Thyroid gland (tissue), 4 donors: Measurements from ENCODE around the gene TDRD7. TPM values are rescaled to one million over a fixed set of nuclear protein-coding genes. Genes with fewer than 3 reads are reported as not detected.

ENCODE experiments used
- DNase-seq, 2 donors: peaks; one replicate each; pipeline ENCODE4 v3.0.0-alpha.2; 2019
- H3K27ac ChIP-seq, 3 donors: fragments of 200-600 bp; sonication (generic); 1 replicate in 2 of 3; 2 replicates in 1 of 3; pipeline ENCODE4 v1.5.1; 2016 to 2019; ENCODE audit warnings: mild to moderate bottlenecking in 1 of 3, moderate library complexity in 1 of 3
- H3K27me3 ChIP-seq: fragments of 200-600 bp; sonication (generic); one replicate; pipeline ENCODE4 v1.5.1; 2019
- H3K36me3 ChIP-seq, 2 donors: fragments of 200-600 bp; sonication (generic); one replicate each; pipeline ENCODE4 v1.5.1; 2016 to 2019
- H3K4me1 ChIP-seq, 2 donors: fragments of 200-600 bp; sonication (generic); one replicate each; pipeline ENCODE4 v1.5.1; 2017 to 2019
- H3K4me3 ChIP-seq, 3 donors: fragments of 200-600 bp; sonication (generic); replicated peaks in 1 of 3; 1 replicate in 2 of 3; 2 replicates in 1 of 3; pipeline ENCODE4 v1.5.1; 2016; ENCODE audit warnings: mild to moderate bottlenecking in 1 of 3
- H3K9me3 ChIP-seq: fragments of 200-600 bp; sonication (generic); one replicate; pipeline ENCODE4 v1.5.1; 2017
- POLR2A ChIP-seq, 2 donors: fragments of 450-650 bp; IDR thresholded peaks; one replicate each; pipeline ENCODE4 v1.6.1; 2017; ENCODE audit warnings: antibody characterized with exemption in 2 of 2, mild to moderate bottlenecking in 2 of 2, moderate library complexity in 1 of 2
- WGBS, 2 donors: methylation state at CpG; one replicate each; pipeline ENCODE4 v1.1.5; 2017; 5-methylcytosine and 5-hydroxymethylcytosine counted together
- intact Hi-C: fragments of 100-400 bp; cut with DNase I; formaldehyde crosslinking; loops from one replicate; pipeline ENCODE4 v1.15.1; 2023
- total RNA-seq, 4 donors: library from RNA; depleted of rRNA; stranded (reverse); fragments of >200 nt; gene quantifications; one replicate each; pipeline ENCODE4 v1.2.3, GENCODE V29; 2016
- TF ChIP-seq, protein P1 (sequence below), 6 experiments: fragments of 200-600 bp in 3 of 6; fragments of 450-650 bp in 3 of 6; sonication (generic) in 3 of 6; IDR thresholded peaks; one replicate each; pipeline ENCODE4 v1.5.1; 2016 to 2019; ENCODE audit warnings: antibody characterized with exemption in 6 of 6, mild to moderate bottlenecking in 2 of 6, inconsistent platforms in 1 of 6, moderate library complexity in 1 of 6

TDRD7 gene
- total RNA-seq, 4 donors from 2014 or later: 9.9 to 12.8 (median 11.4) TPM

GRCh38 chr9:97411440-97411788 lies 482 bp upstream of the TDRD7 start:
- Histone ChIP-seq H3K36me3 (no peaks in the 10 kb centered on the region), H3K4me1 (peaks cover 7 to 8% of the 10 kb centered on the region in 2 donors), H3K4me3 (peak overlapping the region in 1 of 3 donors; percentile 88), H3K27me3 (no peaks in the 10 kb centered on the region), H3K27ac (peak overlapping the region in 1 of 3 donors; percentile 21), H3K9me3 (no peaks in the 10 kb centered on the region)
- TF ChIP-seq, protein P1, sequence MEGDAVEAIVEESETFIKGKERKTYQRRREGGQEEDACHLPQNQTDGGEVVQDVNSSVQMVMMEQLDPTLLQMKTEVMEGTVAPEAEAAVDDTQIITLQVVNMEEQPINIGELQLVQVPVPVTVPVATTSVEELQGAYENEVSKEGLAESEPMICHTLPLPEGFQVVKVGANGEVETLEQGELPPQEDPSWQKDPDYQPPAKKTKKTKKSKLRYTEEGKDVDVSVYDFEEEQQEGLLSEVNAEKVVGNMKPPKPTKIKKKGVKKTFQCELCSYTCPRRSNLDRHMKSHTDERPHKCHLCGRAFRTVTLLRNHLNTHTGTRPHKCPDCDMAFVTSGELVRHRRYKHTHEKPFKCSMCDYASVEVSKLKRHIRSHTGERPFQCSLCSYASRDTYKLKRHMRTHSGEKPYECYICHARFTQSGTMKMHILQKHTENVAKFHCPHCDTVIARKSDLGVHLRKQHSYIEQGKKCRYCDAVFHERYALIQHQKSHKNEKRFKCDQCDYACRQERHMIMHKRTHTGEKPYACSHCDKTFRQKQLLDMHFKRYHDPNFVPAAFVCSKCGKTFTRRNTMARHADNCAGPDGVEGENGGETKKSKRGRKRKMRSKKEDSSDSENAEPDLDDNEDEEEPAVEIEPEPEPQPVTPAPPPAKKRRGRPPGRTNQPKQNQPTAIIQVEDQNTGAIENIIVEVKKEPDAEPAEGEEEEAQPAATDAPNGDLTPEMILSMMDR (IDR thresholded peaks at IDR 0.05): no peak
- TF ChIP-seq POLR2A (IDR thresholded peaks at IDR 0.05): no peak
- DNase-seq: no peak
- WGBS, 2 donors: 29 to 30% methylated on average over 3 of the region's 3 CpGs
- intact Hi-C loops: no loop called here

- H3K27me3 ChIP-seq: no peaks in the 10 kb centered on the region
- peak overlapping the region; percentile 36 to 88 (median 87) for H3K4me3 ChIP-seq
- intact Hi-C loops: no loop called here
- 15 to 23% methylated on average over 9 to 11 of the region's 16 CpGs for WGBS, 2 donors
- H3K9me3 ChIP-seq: no peaks in the 10 kb centered on the region
- H3K36me3 ChIP-seq: no peaks in the 10 kb centered on the region
- no peak for DNase-seq
- H3K27ac ChIP-seq: peak overlapping the region; percentile 60 to 91 (median 78)
- TF ChIP-seq, protein P1 (IDR thresholded peaks at IDR 0.05): no peak
- TF ChIP-seq POLR2A (IDR thresholded peaks at IDR 0.05): no peak
- peaks cover 7 to 8% of the 10 kb centered on the region in 2 donors for H3K4me1 ChIP-seq
These were observed 910 bp downstream of the TDRD7 start for GRCh38 chr9:97412626-97413385.

GRCh38 chr9:97413462-97413861 lies 1.6 kb downstream of the TDRD7 start:
- intact Hi-C loops: no loop called here
- TF ChIP-seq, protein P1 (IDR thresholded peaks at IDR 0.05): no peak
- TF ChIP-seq POLR2A (IDR thresholded peaks at IDR 0.05): no peak
- 78 to 84% methylated on average over 4 of the region's 4 CpGs for WGBS, 2 donors

GRCh38 chr9:97415146-97415545 lies 3.2 kb downstream of the TDRD7 start:
- H3K27me3 ChIP-seq: no peaks in the 10 kb centered on the region
- no peak for TF ChIP-seq POLR2A (IDR thresholded peaks at IDR 0.05)
- TF ChIP-seq, protein P1 (IDR thresholded peaks at IDR 0.05): no peak
- H3K4me3 ChIP-seq: no peak overlapping the region
- no peak overlapping the region for H3K27ac ChIP-seq
- WGBS, 2 donors: 86 to 87% methylated on average over 2 of the region's 2 CpGs
- no peaks in the 10 kb centered on the region for H3K9me3 ChIP-seq
- H3K36me3 ChIP-seq: no peaks in the 10 kb centered on the region
- DNase-seq: no peak
- peaks cover 7 to 15% of the 10 kb centered on the region in 2 donors for H3K4me1 ChIP-seq
- intact Hi-C loops: no loop called here

More at GRCh38 chr9:97413462-97413861, 1.6 kb downstream of the TDRD7 start:
- Histone ChIP-seq H3K4me3 (no peak overlapping the region), H3K4me1 (peaks cover 7 to 8% of the 10 kb centered on the region in 2 donors), H3K27me3 (no peaks in the 10 kb centered on the region), H3K9me3 (no peaks in the 10 kb centered on the region), H3K36me3 (no peaks in the 10 kb centered on the region), H3K27ac (peak overlapping the region in 1 of 3 donors; percentile 91)
- no peak for DNase-seq

DNA sequence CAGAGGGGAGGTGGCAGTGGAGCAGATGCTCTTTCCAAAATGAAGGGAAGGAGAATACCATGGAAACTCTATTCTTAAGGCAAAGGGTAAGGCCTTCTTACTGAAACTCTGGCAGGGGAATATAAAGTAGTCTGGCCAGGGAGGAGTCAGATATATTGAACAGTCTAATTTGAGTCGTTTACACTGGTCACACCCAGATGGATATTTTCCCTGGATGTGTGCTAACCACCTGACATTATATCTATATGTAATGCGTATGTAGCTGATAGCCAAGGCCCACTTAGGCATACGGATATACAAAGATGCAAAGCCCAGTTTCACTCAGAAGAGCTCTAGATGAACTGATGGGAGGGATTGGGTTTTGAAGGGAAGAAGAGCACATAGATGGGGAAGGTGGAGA lies 7.0 kb downstream of the TDRD7 start:
- no peak overlapping the region for H3K27ac ChIP-seq
- intact Hi-C loops: no loop called here
- peaks cover 0 to 7% of the 10 kb centered on the region in 2 donors for H3K4me1 ChIP-seq
- H3K4me3 ChIP-seq: no peak overlapping the region
- no peaks in the 10 kb centered on the region for H3K9me3 ChIP-seq
- DNase-seq: no peak
- H3K36me3 ChIP-seq: no peaks in the 10 kb centered on the region
- TF ChIP-seq POLR2A (IDR thresholded peaks at IDR 0.05): no peak
- TF ChIP-seq, protein P1 (IDR thresholded peaks at IDR 0.05): no peak
- no peaks in the 10 kb centered on the region for H3K27me3 ChIP-seq
- 91 to 93% methylated on average over 3 of the region's 3 CpGs for WGBS, 2 donors
